Measurements from ENCODE around the gene COLEC11.
"Not testable (repeated sequence)": the region's sequence is repeated elsewhere in the genome, so short reads cannot be mapped to it uniquely, and the experiment has no call there.

Gene COLEC11

DNA sequence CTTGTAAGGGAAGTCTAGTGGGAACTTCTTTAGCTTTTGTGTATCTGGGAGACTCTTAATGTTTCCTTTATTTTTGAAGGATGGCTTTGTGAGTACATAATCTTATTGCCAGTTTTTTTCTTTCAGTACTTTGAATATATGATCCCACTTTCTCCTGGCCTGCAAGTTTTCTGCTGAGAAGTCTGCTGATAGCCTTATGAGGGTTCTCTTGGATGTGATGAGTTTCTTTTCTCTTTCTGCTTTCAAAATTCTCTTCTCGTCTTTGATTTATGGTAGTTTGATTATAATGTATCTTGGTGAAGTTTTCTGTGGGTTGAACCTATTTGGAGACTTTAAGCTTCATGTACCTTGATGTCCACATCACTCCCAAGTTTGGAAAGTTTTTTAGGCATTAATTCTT is 28.1 kb downstream of the COLEC11 start:
- DNase-seq (ENCODE audit: low read depth in 2 of 2) = no peak

- no peak for DNase-seq (ENCODE audit: low read depth in 2 of 2)
Observed at GRCh38 chr2:3624059-3624794, 29.3 kb downstream of the COLEC11 start.

DNA sequence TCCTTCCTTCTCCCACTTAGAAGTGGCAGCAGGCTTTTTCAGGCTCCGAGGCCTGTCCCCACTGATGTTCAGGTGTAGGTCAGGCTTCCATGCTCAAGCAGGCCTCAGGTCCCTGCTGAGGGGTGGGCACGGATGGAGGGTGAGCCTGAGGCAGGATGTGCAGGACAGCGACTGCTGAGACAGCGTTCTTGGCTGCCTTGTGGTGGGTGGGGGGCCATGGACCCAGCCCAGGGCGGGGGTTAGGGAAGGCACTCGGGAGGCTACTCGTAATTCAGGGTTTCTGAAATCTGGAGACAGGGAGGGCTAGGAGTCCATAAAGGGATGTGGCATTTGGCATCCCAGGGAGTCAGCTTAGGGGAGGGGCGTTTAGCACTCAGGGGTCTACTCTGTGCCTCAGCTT is 30.3 kb downstream of the COLEC11 start:
- no peak for DNase-seq (ENCODE audit: low read depth in 2 of 2)

GRCh38 chr2:3626118-3626811 is 31.4 kb downstream of the COLEC11 start:
- DNase-seq (ENCODE audit: low read depth in 2 of 2) = no peak

- DNase-seq (ENCODE audit: low read depth in 2 of 2) = no peak
Observed at GRCh38 chr2:3626812-3627499, 32.0 kb downstream of the COLEC11 start.

GRCh38 chr2:3627500-3628100 is 32.7 kb downstream of the COLEC11 start:
- no peak for DNase-seq (ENCODE audit: low read depth in 2 of 2)

- DNase-seq (ENCODE audit: low read depth in 2 of 2) = no peak
Observed at GRCh38 chr2:3628241-3628679, 33.3 kb downstream of the COLEC11 start.

- DNase-seq (ENCODE audit: low read depth in 2 of 2) = no peak
Observed at GRCh38 chr2:3628800-3629199, 33.9 kb downstream of the COLEC11 start.

GRCh38 chr2:3630631-3631030 is 35.7 kb downstream of the COLEC11 start:
- no peak for DNase-seq (ENCODE audit: low read depth in 2 of 2)

DNA sequence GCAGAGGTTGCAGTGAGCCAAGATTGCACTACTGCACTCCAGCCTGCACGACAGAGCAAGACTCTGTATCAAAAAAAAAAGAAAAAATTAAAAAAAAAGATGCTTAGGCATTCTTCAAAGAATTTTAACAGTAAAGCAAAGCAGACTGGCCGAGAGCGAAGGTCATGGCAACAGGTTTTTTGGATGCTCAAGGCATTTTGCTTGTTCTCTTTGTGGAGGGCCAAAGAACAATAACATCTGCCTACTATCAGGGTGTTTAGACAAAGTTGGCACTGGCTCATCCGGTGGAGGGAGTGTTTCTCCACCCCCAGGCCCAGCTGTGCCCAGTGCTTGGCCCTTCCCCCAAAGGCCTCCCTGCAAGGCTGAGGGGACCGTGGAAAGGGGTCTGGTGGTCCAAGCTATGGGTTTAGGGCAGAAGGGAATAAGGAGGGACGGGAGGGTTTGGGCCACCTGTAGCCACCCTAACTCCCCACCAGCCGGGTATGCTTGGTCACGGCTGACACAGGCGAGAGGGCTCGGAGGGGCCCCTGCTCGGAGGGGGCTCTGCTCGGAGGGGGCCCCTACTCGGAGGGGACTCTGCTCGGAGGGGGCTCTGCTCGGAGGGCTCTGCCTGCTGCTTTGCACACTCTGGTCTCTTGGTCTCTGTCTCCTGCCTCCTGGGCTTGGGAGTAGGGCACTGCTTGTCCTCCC is 36.4 kb downstream of the COLEC11 start:
- no peak for DNase-seq (ENCODE audit: low read depth in 2 of 2)

- DNase-seq (ENCODE audit: low read depth in 2 of 2) = no peak
Observed at GRCh38 chr2:3631851-3632659, 37.1 kb downstream of the COLEC11 start.

DNA sequence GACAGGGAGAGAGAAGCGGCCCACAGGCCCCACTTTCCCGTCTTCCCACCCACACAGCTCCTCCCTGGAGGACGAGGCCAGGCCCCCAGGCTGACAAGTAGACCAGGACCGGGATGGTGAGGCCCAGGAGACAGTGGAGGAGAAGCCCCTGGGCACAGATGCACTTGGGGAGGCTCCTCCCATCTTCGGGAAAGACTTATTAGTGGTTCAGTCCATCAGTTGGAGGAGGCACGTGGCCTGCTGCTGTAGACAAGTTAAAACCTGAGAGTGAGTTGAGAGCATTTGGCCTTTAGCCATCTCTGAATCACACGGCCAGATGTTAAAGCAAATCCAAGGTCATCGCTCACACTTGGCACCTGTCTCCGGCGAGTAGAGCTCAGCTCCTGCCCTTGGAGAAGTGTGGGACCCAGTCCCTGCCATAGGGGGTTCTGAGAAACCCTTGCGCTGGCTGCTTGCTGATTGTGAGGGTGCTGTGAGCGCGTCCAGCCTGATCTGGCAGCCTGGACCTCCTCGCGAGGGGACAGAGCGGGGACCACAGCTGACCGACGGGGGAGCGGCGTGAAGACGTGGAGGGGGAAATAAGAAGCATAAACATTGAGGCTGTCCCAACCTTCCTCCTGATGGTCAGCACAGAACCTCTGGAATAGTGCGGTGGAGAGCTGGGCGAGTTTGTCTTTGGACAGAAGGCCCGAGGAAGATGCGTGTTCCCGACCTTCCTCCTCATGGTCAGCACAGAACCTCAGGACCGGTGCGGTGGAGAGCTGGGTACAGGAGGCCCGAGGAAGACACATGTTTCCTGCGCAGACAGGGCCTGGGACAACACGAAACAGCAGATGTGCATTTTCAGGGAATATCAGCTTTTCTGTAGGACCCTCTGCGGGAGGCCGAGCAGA is 38.4 kb downstream of the COLEC11 start:
- DNase-seq (ENCODE audit: low read depth in 2 of 2) = no peak

DNA sequence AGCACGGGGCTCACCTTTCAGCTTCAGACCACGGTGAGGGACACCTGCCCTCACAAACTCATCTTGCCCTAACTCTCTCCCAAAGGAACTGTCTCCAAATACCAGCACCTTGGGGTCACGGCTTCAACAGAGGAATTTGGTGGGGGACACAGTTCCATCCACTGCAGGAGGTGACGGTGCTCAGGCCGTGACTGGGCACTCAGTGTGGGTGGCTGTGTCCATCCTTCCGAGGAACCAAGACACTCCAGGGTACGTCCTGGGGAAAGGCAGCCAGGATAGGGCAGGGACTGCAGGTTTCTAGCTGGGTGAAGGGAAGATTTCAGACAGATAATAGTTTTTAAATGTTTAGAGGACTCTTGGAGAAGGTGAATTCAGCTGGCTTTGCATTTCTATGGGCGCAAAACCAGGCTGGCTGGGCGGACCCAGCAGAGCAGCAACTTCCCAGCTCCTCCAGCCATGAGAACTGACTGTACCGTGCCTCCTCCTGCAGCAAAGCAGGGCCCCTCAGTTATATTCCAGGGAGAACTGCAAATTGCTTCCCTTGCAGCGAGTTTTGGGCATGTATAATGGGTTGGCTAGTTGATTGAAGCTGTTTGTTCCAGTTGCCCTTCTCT is 39.2 kb downstream of the COLEC11 start:
- no peak for DNase-seq (ENCODE audit: low read depth in 2 of 2)

GRCh38 chr2:3634596-3635121 is 39.7 kb downstream of the COLEC11 start:
- no peak for DNase-seq (ENCODE audit: low read depth in 2 of 2)

GRCh38 chr2:3635171-3635974 is 40.5 kb downstream of the COLEC11 start:
- DNase-seq (ENCODE audit: low read depth in 2 of 2) = no peak

DNA sequence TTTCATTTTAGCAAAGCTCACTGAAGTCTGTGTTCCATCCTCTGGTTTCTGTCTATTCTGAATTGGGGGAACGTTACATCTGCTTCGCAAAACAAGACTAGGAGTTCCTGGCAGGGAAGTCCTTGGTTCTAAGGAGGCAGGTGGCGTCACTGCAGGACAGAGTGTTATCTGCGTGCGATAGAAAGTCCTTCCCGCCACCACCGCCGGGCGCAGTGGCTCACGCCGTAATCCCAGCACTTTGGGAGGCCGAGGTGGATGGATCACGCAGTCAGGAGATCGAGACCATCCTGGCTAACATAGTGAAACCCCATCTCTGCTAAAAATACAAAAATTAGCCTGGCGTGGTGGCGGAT is 41.0 kb downstream of the COLEC11 start:
- not testable (repeated sequence) for DNase-seq (ENCODE audit: low read depth in 2 of 2)

DNA sequence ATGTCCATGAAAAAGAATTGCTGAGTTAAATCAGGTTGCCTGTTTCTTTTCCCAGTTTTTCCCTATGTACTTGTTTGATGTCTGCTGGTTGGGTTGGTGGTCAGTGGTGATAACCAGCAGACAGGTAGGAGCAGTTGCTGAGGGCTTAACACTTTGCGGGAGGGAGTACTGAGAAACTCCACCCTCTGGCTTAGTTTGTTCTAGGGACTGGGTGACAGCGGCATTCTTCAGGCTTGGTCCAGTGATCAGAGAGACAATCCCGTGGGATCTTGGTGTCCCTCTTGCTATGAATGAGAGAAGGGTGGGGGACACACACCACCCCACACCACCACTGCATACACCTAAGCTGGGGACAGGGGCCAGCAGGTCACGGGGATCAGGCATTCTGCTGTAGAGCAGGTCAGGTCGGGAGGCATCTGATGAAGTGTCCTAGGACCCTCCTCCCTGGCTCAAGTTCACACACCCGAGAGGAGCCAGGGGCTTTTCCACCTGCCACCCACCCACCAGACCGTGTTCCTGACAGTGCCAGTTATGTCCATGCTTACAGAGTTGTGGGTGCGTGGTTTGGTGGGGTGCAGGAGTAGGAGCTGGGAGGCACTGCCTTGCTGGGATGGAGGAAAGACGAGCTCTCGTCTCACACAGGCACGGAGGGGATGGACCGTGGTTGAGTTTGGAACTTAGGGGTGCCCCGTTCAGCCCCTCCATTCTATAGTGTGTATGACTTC is 41.8 kb downstream of the COLEC11 start:
- no peak for DNase-seq (ENCODE audit: low read depth in 2 of 2)

DNA sequence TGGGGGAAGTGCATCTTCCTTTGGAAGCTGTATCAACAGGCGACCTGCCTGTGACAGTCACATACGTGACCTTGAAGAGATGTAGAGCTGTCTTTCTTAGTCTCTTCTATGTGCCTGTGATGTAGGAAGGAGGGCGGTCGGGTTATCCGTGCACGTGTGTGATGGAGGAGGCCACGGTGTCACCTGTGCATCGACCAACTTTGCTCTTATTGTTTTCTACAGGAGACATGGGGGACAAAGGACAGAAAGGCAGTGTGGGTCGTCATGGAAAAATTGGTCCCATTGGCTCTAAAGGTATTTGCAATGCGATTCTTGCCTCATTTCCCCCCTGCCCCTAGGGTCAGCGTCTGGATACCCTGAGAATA is 42.4 kb downstream of the COLEC11 start:
- DNase-seq (ENCODE audit: low read depth in 2 of 2) = no peak
